ENCODE data around the gene OR14K1. TPM values are rescaled to one million over a fixed set of nuclear protein-coding genes. Genes with fewer than 3 reads are reported as not detected.

The OR14K1 gene
- total RNA-seq, 1 donor from 2014 or later = not detected

DNA sequence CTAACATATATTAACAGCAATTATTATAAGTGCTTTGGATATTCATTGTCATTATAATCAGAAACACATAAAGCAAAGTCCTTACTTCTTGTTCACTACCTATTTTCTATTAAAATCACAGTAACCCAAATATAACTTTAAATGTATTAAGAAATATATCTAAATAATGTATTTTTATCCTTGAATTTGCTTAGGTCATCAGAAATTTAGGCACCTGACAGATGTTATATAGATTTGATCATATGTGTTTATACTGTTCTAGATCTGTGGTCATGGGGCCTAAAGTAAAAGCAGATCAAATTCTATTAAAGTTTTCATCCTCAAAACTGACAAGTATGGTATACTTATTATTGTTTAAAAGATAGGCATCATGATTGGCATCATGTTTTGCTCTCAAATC, 31.2 kb downstream of the OR14K1 start:
- TF ChIP-seq CTCF (conservative IDR thresholded peaks at IDR 0.05; ENCODE audit: low read depth, low read length) = no peak
- DNase-seq (ENCODE audit: low read depth) = no peak
- no peak overlapping the region for H3K4me3 ChIP-seq (ENCODE audit: low read depth, low read length)

Other genes with a start within 250 kb of the OR14K1 start
- gene OR2C3, start 202.2 kb upstream of the OR14K1 start, total RNA-seq = not detected in 2 replicates
- not detected in 2 replicates for gene GCSAML, start 189.5 kb upstream of the OR14K1 start, total RNA-seq
- gene OR2G2, start 150.3 kb upstream of the OR14K1 start, total RNA-seq = not detected in 2 replicates
- not detected in 2 replicates for gene OR2G3, start 133.0 kb upstream of the OR14K1 start, total RNA-seq
- not detected in 2 replicates for gene OR13G1, start 58.9 kb upstream of the OR14K1 start, total RNA-seq
- gene OR6F1, start 22.0 kb upstream of the OR14K1 start, total RNA-seq = not detected in 2 replicates
- not detected in 2 replicates for gene OR14A2, start 9.5 kb downstream of the OR14K1 start, total RNA-seq
- gene OR1C1, start 21.9 kb downstream of the OR14K1 start, total RNA-seq = not detected in 2 replicates
- not detected in 2 replicates for gene OR14A16, start 85.5 kb downstream of the OR14K1 start, total RNA-seq
- gene OR11L1, start 103.3 kb downstream of the OR14K1 start, total RNA-seq = not detected in 2 replicates
- gene TRIM58, start 118.6 kb downstream of the OR14K1 start, total RNA-seq = 2.0 and 6.0 TPM in 2 replicates
- gene OR2W3, start 157.0 kb downstream of the OR14K1 start, total RNA-seq = 2.2 TPM in 1 of 2 replicates, not detected in the other
- 0.14 TPM in 1 of 2 replicates, not detected in the other for gene OR2T8, start 181.6 kb downstream of the OR14K1 start, total RNA-seq
- gene OR2AJ1, start 186.3 kb downstream of the OR14K1 start, total RNA-seq = not detected in 2 replicates
- not detected in 2 replicates for gene OR2L8, start 210.2 kb downstream of the OR14K1 start, total RNA-seq
- not detected in 2 replicates for gene OR2AK2, start 226.6 kb downstream of the OR14K1 start, total RNA-seq